GM12878 (cell line): ENCODE data around the gene GSG1. TPM values are rescaled to one million over a fixed set of nuclear protein-coding genes. Genes with fewer than 3 reads are reported as not detected.
"Not testable (repeated sequence)": the region's sequence is repeated elsewhere in the genome, so short reads cannot be mapped to it uniquely, and the experiment has no call there.

ENCODE experiments used
- ATAC-seq: fragments of 200-7000 bp; cut with Tn5 transposase; 3 replicates; pipeline ENCODE4 v1.9.1; 2020; ENCODE audit warnings: mild to moderate bottlenecking, moderate library complexity
- BruUV-seq: library from RNA; stranded (reverse); fragments of 400-500 nt; replicated peaks from 2 replicates; lab custom pipeline; 2021; lab: Mats Ljungman, UMichigan
- CTCF ChIA-PET: fragments of 300-600 bp; sonication (Branson Sonifier 250); formaldehyde crosslinking; extraction: SDS; loops from one replicate; lab custom pipeline; 2021; ENCODE audit warnings: inconsistent platforms; lab: Yijun Ruan, JAX
- POLR2A ChIA-PET: fragments of 350-600 bp; formaldehyde crosslinking; extraction: SDS; loops from one replicate; lab custom pipeline; 2021; ENCODE audit warnings: inconsistent platforms; lab: Charles Lee
- RAD21 ChIA-PET: fragments of 300-600 bp; sonication (Branson Sonifier 250); formaldehyde crosslinking; loops from one replicate; lab custom pipeline; 2023; ENCODE audit warnings: antibody characterized with exemption; ENCODE audit not compliant: unreplicated experiment; lab: Charles Lee
- SMC1A ChIA-PET: fragments of 300-600 bp; sonication (Branson Sonifier 250); formaldehyde crosslinking; loops from one replicate; lab custom pipeline; 2023; ENCODE audit not compliant: unreplicated experiment, uncharacterized antibody; lab: Charles Lee
- DNase-seq: peaks from one replicate; pipeline ENCODE4 v3.0.0-alpha.2; 2011; ENCODE audit warnings: low read depth, low spot score
- FAIRE-seq: peaks from 3 replicates; lab custom pipeline; 2011; peaks lifted over from hg19 to GRCh38; lab: Jason Lieb, UNC
- H2AFZ ChIP-seq: 2 replicates; pipeline ENCODE4 v1.6.0; 2011; ENCODE audit warnings: low read depth, low read length, control low read depth; ENCODE audit not compliant: control insufficient read depth
- H3K27ac ChIP-seq: 2 replicates; pipeline ENCODE4 v1.5.1; 2011; ENCODE audit warnings: control low read depth; ENCODE audit not compliant: control insufficient read depth, insufficient read depth
- H3K27me3 ChIP-seq, 2 experiments: replicated peaks in 1 of 2; 2 replicates each; pipeline versions ENCODE4 v1.6.0 to v1.6.1; 2011; ENCODE audit warnings: low read length in 1 of 2; ENCODE audit not compliant: control insufficient read depth in 2 of 2, insufficient read depth in 2 of 2
- H3K36me3 ChIP-seq, 2 experiments: 2 replicates each; pipeline ENCODE4 v1.5.1; 2011; ENCODE audit warnings: low read length in 1 of 2; ENCODE audit not compliant: control insufficient read depth in 2 of 2, insufficient read depth in 2 of 2
- H3K4me1 ChIP-seq: 2 replicates; pipeline ENCODE4 v1.6.1; 2011; ENCODE audit warnings: mild to moderate bottlenecking, low read length, moderate library complexity, mixed read lengths; ENCODE audit not compliant: control insufficient read depth, insufficient read depth
- H3K4me2 ChIP-seq: 2 replicates; pipeline ENCODE4 v1.6.0; 2011; ENCODE audit warnings: control low read depth; ENCODE audit not compliant: control insufficient read depth, insufficient read depth
- H3K4me3 ChIP-seq: fragments of 200-600 bp; sonication (generic); 2 replicates; pipeline ENCODE4 v1.5.1; 2016
- H3K79me2 ChIP-seq: 2 replicates; pipeline ENCODE4 v1.6.0; 2011; ENCODE audit warnings: low read length; ENCODE audit not compliant: control insufficient read depth, insufficient read depth
- H3K9ac ChIP-seq: 2 replicates; pipeline ENCODE4 v1.8.0; 2011; ENCODE audit warnings: low read length, control low read depth, mixed read lengths; ENCODE audit not compliant: control insufficient read depth, insufficient read depth
- H3K9me3 ChIP-seq: replicated peaks from 3 replicates; pipeline ENCODE4 v1.5.1; 2011; ENCODE audit warnings: mild to moderate bottlenecking, low read length; ENCODE audit not compliant: control insufficient read depth, insufficient read depth
- H4K20me1 ChIP-seq: 2 replicates; pipeline ENCODE4 v1.6.0; 2011; ENCODE audit not compliant: control insufficient read depth, insufficient read depth
- ASH2L ChIP-seq: fragments of 300-600, 200-600 bp; sonication (generic); IDR thresholded peaks from 2 replicates; pipeline ENCODE4 v1.6.1; 2017; ENCODE audit warnings: low read depth, mild to moderate bottlenecking, borderline replicate concordance
- CBX3 ChIP-seq: fragments of 200-600 bp; sonication (generic); IDR thresholded peaks from 2 replicates; pipeline ENCODE4 v1.6.1; 2016; ENCODE audit warnings: low read depth, borderline replicate concordance
- CBX5 ChIP-seq: sonication (generic); IDR thresholded peaks from 2 replicates; pipeline ENCODE4 v1.6.1; 2016; ENCODE audit warnings: low read depth, moderate library complexity, mild to moderate bottlenecking, inconsistent platforms
- CHD2 ChIP-seq: IDR thresholded peaks from 2 replicates; pipeline ENCODE4 v1.6.1; 2011; ENCODE audit warnings: low read depth, low read length, improper control_type of control experiment, borderline replicate concordance
- DPF2 ChIP-seq: fragments of 450-650 bp; IDR thresholded peaks from 2 replicates; pipeline ENCODE4 v1.6.1; 2017; ENCODE audit warnings: mild to moderate bottlenecking
- JUND ChIP-seq: IDR thresholded peaks from 2 replicates; pipeline ENCODE4 v1.6.1; 2012; ENCODE audit warnings: low read depth, mild to moderate bottlenecking, low read length, improper control_type of control experiment, moderate library complexity
- KAT2A ChIP-seq: conservative IDR thresholded peaks from 2 replicates; pipeline ENCODE4 v1.6.1; 2011; ENCODE audit warnings: low read depth, low read length; ENCODE audit not compliant: control insufficient read depth
- KLF5 ChIP-seq: fragments of 450-650 bp; IDR thresholded peaks from 2 replicates; pipeline ENCODE4 v1.6.1; 2014; ENCODE audit warnings: mild to moderate bottlenecking; ENCODE audit not compliant: partially characterized antibody
- LARP7 ChIP-seq: fragments of 450-650 bp; IDR thresholded peaks from 2 replicates; pipeline ENCODE4 v1.6.1; 2017; ENCODE audit warnings: mild to moderate bottlenecking
- MYC ChIP-seq: IDR thresholded peaks from 2 replicates; pipeline ENCODE4 v1.6.1; 2011; ENCODE audit warnings: mild to moderate bottlenecking, low read length, moderate library complexity, inconsistent platforms; ENCODE audit not compliant: insufficient read depth, insufficient replicate concordance, insufficient read length, severe bottlenecking
- NR2C1 ChIP-seq: fragments of 450-650 bp; IDR thresholded peaks from 2 replicates; pipeline ENCODE4 v1.6.1; 2017; ENCODE audit warnings: antibody characterized with exemption, mild to moderate bottlenecking, moderate library complexity
- NR2C2 ChIP-seq: IDR thresholded peaks from 2 replicates; pipeline ENCODE4 v1.6.1; 2011; ENCODE audit warnings: borderline replicate concordance, low read depth; ENCODE audit not compliant: control insufficient read depth, insufficient read length
- NRF1 ChIP-seq: conservative IDR thresholded peaks from 2 replicates; pipeline ENCODE4 v1.6.1; 2011; ENCODE audit warnings: mild to moderate bottlenecking, low read depth, low read length, improper control_type of control experiment
- POLR2AphosphoS2 ChIP-seq: IDR thresholded peaks from 2 replicates; pipeline ENCODE4 v1.6.1; 2011; ENCODE audit warnings: low read depth, mild to moderate bottlenecking, low read length, improper control_type of control experiment, moderate library complexity
- SIN3A ChIP-seq: IDR thresholded peaks from 2 replicates; pipeline ENCODE4 v1.6.1; 2012; ENCODE audit warnings: low read depth, low read length, improper control_type of control experiment
- YY1 ChIP-seq: IDR thresholded peaks from 2 replicates; pipeline ENCODE4 v1.6.1; 2011; ENCODE audit warnings: low read depth, mild to moderate bottlenecking, low read length
- ZNF207 ChIP-seq: fragments of 450-650 bp; IDR thresholded peaks from 2 replicates; pipeline ENCODE4 v1.6.1; 2014; ENCODE audit warnings: antibody characterized with exemption, mild to moderate bottlenecking, borderline replicate concordance
- ZNF274 ChIP-seq: IDR thresholded peaks from one replicate; pipeline ENCODE4 v1.8.0; 2011; ENCODE audit not compliant: insufficient read length, insufficient read depth
- WGBS: methylation state at CpG from one replicate; pipeline ENCODE4 v1.1.6; 2016; ENCODE audit warnings: low lambda C conversion rate; ENCODE audit not compliant: insufficient replicate concordance, insufficient coverage; ENCODE audit errors: missing lambda C conversion rate; 5-methylcytosine and 5-hydroxymethylcytosine counted together
- in situ Hi-C: fragments of 300-500 bp; cut with MboI; formaldehyde crosslinking; loops from 9 replicates; pipeline ENCODE4 v1.14.3; 2018; ENCODE audit warnings: mixed read lengths
- intact Hi-C: fragments of 100-400 bp; cut with micrococcal nuclease; formaldehyde crosslinking; loops from one replicate; pipeline ENCODE4 v1.14.2; 2022; ENCODE audit not compliant: unreplicated experiment
- polyA plus RNA-seq, 11 experiments: library from polyadenylated mRNA; depleted of rRNA in 4 of 11; unstranded in 6 of 11; stranded (reverse) in 5 of 11; fragments of >200 nt; fragmentation: Nextera tagmentation in 4 of 11; fragmentation: Illumina TruSeq in 1 of 11; extraction: Ambion mirVana in 4 of 11; extraction: Trizol in 1 of 11; gene quantifications; 1 replicate in 1 of 11; 2 replicates in 10 of 11; pipeline versions ENCODE4 v1.2.1 to v1.2.3, GENCODE V29; 2011 to 2016; ENCODE audit warnings: inconsistent platforms in 2 of 11, missing spikeins in 2 of 11, low read depth in 1 of 11
- total RNA-seq, 4 experiments: library from RNA; depleted of rRNA in 3 of 4; stranded (reverse); fragments of >200 nt in 3 of 4; fragmentation: Illumina TruSeq in 1 of 4; extraction: Trizol in 1 of 4; gene quantifications; 2 replicates each; pipeline versions ENCODE4 v1.2.1 to v1.2.3, GENCODE V29; 2013 to 2021
- TF ChIP-seq, protein P1 (sequence below): fragments of 450-650 bp; IDR thresholded peaks from 2 replicates; pipeline ENCODE4 v1.6.1; 2017; ENCODE audit warnings: borderline replicate concordance

GSG1 gene
- total and polyA plus RNA-seq, 10 of the 15 experiments (the other 5 are each of a cell fraction or from before 2014, with no cell fraction given), result not detected

DNA sequence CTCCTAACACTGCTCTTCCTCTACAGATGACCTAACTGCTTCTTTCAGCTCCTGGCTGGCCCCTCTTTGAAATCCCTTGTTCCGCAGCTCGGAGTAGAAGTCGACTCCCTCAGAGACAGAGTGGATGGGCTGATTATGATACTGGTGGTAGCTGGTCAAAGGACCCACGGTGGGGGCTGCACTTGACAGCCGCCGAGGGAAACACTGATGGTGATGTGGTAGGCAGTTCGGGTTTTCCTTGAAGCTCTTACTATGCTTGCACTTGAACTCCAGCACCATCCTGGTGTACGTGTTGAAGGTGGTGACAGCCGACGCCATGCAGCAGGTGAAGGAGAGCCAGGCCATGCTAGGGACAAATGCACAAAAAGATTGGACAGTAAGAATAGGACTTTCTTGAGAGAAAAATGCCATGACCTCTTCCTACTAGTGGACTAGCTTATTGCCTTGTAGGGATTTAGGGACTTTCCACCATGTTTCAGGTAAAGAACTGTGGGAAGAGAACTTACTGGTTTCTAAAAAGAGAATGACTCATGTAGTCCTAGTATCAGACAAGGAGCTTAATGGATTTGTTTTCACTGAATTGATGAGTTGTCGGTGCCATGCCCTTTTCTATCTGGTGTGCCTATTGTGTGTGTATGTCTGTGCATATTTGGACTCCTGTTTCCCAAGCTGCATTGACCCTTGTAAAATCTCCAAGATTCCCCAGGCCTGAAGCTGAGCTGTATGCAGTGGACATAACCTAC is 18.4 kb downstream of the GSG1 start:
- no peaks in the 10 kb centered on the region for H3K79me2 ChIP-seq
- intact Hi-C loops (no loop called here), in situ Hi-C loops (no loop called here)
- H3K36me3 ChIP-seq, result no peaks in the 10 kb centered on the region
- H3K9me3 ChIP-seq, result no peaks in the 10 kb centered on the region; the same call in 2 of the 3 replicates
- ChIA-PET RAD21 (no interaction called here), POLR2A (no interaction called here), SMC1A (no interaction called here), CTCF (no interaction called here)
- no peaks in the 10 kb centered on the region; a peak in 1 of 4 replicates for H3K27me3 ChIP-seq
- H3K4me2 ChIP-seq, result no peak overlapping the region
- TF ChIP-seq SIN3A (no peak), LARP7 (no peak), NR2C1 (no peak), ASH2L (no peak), CBX5 (no peak), CBX3 (no peak), KAT2A (no peak), CHD2 (no peak), ZNF207 (no peak), ZNF274 (no peak), MYC (no peak), POLR2AphosphoS2 (no peak), KLF5 (no peak), NRF1 (no peak), JUND (no peak), DPF2 (no peak), YY1 (no peak), NR2C2 (no peak)
- TF ChIP-seq, protein P1, sequence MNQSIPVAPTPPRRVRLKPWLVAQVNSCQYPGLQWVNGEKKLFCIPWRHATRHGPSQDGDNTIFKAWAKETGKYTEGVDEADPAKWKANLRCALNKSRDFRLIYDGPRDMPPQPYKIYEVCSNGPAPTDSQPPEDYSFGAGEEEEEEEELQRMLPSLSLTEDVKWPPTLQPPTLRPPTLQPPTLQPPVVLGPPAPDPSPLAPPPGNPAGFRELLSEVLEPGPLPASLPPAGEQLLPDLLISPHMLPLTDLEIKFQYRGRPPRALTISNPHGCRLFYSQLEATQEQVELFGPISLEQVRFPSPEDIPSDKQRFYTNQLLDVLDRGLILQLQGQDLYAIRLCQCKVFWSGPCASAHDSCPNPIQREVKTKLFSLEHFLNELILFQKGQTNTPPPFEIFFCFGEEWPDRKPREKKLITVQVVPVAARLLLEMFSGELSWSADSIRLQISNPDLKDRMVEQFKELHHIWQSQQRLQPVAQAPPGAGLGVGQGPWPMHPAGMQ, result no peak
- DNase-seq (no peak), ATAC-seq (no peak), FAIRE-seq (no peak)
- peaks cover 7% of the 10 kb centered on the region; the same call in 1 of the 2 replicates for H3K4me1 ChIP-seq
- no peak overlapping the region for H2AFZ ChIP-seq
- no peak overlapping the region for H3K4me3 ChIP-seq
- H3K27ac ChIP-seq, result no peak overlapping the region
- BruUV-seq, result no TSS peak
- H3K9ac ChIP-seq, result no peak overlapping the region
- 77% methylated on average over 11 of the region's 11 CpGs for WGBS
- no peaks in the 10 kb centered on the region for H4K20me1 ChIP-seq

DNA sequence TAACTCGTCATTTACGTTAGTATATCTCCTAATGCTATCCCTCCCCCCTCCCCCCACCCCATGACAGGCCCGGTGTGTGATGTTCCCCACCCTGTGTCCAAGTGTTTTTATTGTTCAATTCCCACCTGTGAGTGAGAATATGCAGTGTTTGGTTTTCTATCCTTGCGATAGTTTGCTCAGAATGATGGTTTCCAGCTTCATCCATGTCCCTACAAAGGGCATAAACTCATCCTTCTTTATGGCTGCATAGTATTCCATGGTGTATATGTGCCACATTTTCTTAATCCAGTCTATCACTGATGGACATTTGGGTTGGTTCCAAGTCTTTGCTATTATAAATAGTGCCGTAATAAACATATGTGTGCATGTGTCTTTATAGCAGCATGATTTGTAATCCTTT is 19.8 kb downstream of the GSG1 start:
- H3K27me3 ChIP-seq, H4K20me1 ChIP-seq, H3K9ac ChIP-seq, H3K4me2 ChIP-seq, FAIRE-seq, H3K9me3 ChIP-seq, ATAC-seq, H3K4me1 ChIP-seq, CTCF ChIA-PET, SMC1A ChIA-PET, H3K4me3 ChIP-seq, H2AFZ ChIP-seq, H3K36me3 ChIP-seq, in situ Hi-C loops, DNase-seq, POLR2A ChIA-PET, H3K27ac ChIP-seq, H3K79me2 ChIP-seq, BruUV-seq, RAD21 ChIA-PET, intact Hi-C loops: not testable (repeated sequence)
- 94% methylated on average over 2 of the region's 5 CpGs for WGBS
